Stomach (tissue), 9 donors: Measurements from ENCODE around the gene KIF6. TPM values are rescaled to one million over a fixed set of nuclear protein-coding genes. Genes with fewer than 3 reads are reported as not detected.

Experiments used
- DNase-seq, 2 donors: peaks; one replicate each; pipeline versions ENCODE4 v3.0.0 to v3.0.0-alpha.2; 2013 to 2019
- H3K27ac ChIP-seq, 5 donors: fragments of 200-600 bp in 4 of 5; sonication (generic) in 4 of 5; one replicate each; pipeline ENCODE4 v1.5.1; 2013 to 2019; ENCODE audit warnings: mild to moderate bottlenecking in 1 of 5, moderate library complexity in 1 of 5
- H3K27me3 ChIP-seq, 3 donors: fragments of 200-600 bp; sonication (generic); one replicate each; pipeline ENCODE4 v1.5.1; 2017 to 2019; ENCODE audit warnings: mixed run types in 1 of 3
- H3K36me3 ChIP-seq, 4 donors: fragments of 200-600 bp; sonication (generic); 1 replicate in 3 of 4; 2 replicates in 1 of 4; pipeline ENCODE4 v1.5.1; 2016 to 2019
- H3K4me1 ChIP-seq, 4 donors: fragments of 200-600 bp; sonication (generic); one replicate each; pipeline ENCODE4 v1.5.1; 2016 to 2019
- H3K4me3 ChIP-seq, 4 donors: fragments of 200-600 bp; sonication (generic) in 3 of 4; one replicate each; pipeline ENCODE4 v1.5.1; 2016 to 2019; ENCODE audit warnings: mild to moderate bottlenecking in 1 of 4
- H3K9me3 ChIP-seq, 4 donors: fragments of 200-600 bp; sonication (generic); one replicate each; pipeline ENCODE4 v1.5.1; 2016 to 2019
- EP300 ChIP-seq: sonication (generic); formaldehyde crosslinking; IDR thresholded peaks from one replicate; pipeline ENCODE4 v1.6.1; 2017; ENCODE audit warnings: antibody characterized with exemption
- POLR2A ChIP-seq, 4 donors: fragments of 450-650 bp; IDR thresholded peaks; one replicate each; pipeline ENCODE4 v1.6.1; 2016; ENCODE audit warnings: antibody characterized with exemption in 4 of 4, control low read depth in 2 of 4, mild to moderate bottlenecking in 1 of 4, moderate library complexity in 1 of 4
- POLR2AphosphoS5 ChIP-seq, 3 donors: sonication (generic); formaldehyde crosslinking; IDR thresholded peaks; one replicate each; pipeline ENCODE4 v1.6.1; 2016; ENCODE audit warnings: antibody characterized with exemption in 3 of 3
- WGBS, 5 donors: extraction: QIAGEN DNeasy Blood & Tissue Kit in 3 of 5; methylation state at CpG; one replicate each; pipeline versions ENCODE4 v1.1.5 to v1.1.7; 2013 to 2018; 5-methylcytosine and 5-hydroxymethylcytosine counted together
- intact Hi-C: fragments of 100-400 bp; cut with DNase I; formaldehyde crosslinking; loops from one replicate; pipeline ENCODE4 v1.15.1; 2023; ENCODE audit warnings: low total_unique reads
- polyA plus RNA-seq, 3 donors: library from polyadenylated mRNA; stranded (reverse); fragments of 200-250 nt; gene quantifications; one replicate each; pipeline ENCODE4 v1.2.3, GENCODE V29; 2013
- total RNA-seq, 5 donors: library from RNA; depleted of rRNA; stranded (reverse); fragments of >200 nt; gene quantifications; one replicate each; pipeline versions ENCODE4 v1.1.0 to v1.2.3, GENCODE V29; 2014 to 2016
- TF ChIP-seq, protein P1 (sequence below), 7 experiments: fragments of 450-650 bp in 4 of 7; fragments of 200-600 bp in 3 of 7; sonication (generic) in 3 of 7; IDR thresholded peaks; one replicate each; pipeline ENCODE4 v1.5.1; 2016 to 2019; ENCODE audit warnings: antibody characterized with exemption in 7 of 7, control low read depth in 2 of 7, mild to moderate bottlenecking in 1 of 7
- donor health status: healthy with polysubstance abuse.
- donor health status: Bipolar disorder and iron deficiency.
- donor health status: healthy.

KIF6 gene
- total and polyA plus RNA-seq, 8 donors = 0.25 to 9.8 (median 0.37) TPM; not detected in 3

- H3K27ac ChIP-seq = no peak overlapping the region
- H3K4me3 ChIP-seq = no peak overlapping the region
- peak in 1 of 2 donors; percentile 28 for DNase-seq
- H3K4me1 ChIP-seq = no peaks in the 10 kb centered on the region
- H3K36me3 ChIP-seq = no peaks in the 10 kb centered on the region
- 62 to 72% (median 67%) methylated on average over 5 of the region's 5 CpGs for WGBS, 5 donors
- TF ChIP-seq, protein P1, sequence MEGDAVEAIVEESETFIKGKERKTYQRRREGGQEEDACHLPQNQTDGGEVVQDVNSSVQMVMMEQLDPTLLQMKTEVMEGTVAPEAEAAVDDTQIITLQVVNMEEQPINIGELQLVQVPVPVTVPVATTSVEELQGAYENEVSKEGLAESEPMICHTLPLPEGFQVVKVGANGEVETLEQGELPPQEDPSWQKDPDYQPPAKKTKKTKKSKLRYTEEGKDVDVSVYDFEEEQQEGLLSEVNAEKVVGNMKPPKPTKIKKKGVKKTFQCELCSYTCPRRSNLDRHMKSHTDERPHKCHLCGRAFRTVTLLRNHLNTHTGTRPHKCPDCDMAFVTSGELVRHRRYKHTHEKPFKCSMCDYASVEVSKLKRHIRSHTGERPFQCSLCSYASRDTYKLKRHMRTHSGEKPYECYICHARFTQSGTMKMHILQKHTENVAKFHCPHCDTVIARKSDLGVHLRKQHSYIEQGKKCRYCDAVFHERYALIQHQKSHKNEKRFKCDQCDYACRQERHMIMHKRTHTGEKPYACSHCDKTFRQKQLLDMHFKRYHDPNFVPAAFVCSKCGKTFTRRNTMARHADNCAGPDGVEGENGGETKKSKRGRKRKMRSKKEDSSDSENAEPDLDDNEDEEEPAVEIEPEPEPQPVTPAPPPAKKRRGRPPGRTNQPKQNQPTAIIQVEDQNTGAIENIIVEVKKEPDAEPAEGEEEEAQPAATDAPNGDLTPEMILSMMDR (IDR thresholded peaks at IDR 0.05) = no peak
- no peak for TF ChIP-seq EP300
- no peak for TF ChIP-seq POLR2A (IDR thresholded peaks at IDR 0.05)
- no peak for TF ChIP-seq POLR2AphosphoS5 (IDR thresholded peaks at IDR 0.05)
- H3K27me3 ChIP-seq = no peaks in the 10 kb centered on the region
- no peaks in the 10 kb centered on the region for H3K9me3 ChIP-seq
- intact Hi-C loops = no loop called here
Measured at GRCh38 chr6:39769012-39769411, 43.8 kb upstream of the KIF6 start.

DNA sequence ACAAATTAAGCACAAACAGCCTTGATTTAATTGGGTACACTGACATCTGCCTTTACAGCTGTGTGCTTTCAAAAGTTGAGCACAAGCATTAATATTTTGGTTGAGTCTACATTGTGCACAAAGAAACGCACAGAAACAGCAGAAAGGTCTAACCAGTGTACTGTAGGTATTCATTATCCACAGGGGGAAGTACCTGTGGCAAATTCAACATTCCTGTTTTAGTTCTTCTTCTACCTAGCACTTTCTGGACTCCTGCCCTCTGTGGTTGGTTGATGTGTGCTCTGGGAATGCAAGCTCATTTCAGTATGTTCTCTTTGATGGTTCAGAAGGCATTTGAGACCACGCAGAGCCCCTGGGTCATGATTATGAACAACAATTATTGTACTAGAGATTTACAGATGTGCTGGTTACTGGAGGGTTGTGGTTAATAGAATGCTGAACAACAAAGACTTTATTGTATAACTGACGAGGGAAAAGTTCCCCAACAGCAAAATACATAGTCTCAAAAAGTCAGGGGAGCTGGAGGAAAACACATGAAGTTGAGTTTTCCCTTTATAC, 40.4 kb upstream of the KIF6 start:
- TF ChIP-seq, protein P1 (IDR thresholded peaks at IDR 0.05) = no peak
- TF ChIP-seq EP300 (no peak), POLR2AphosphoS5 (IDR thresholded peaks at IDR 0.05) (no peak)
- Histone ChIP-seq H3K9me3 (no peaks in the 10 kb centered on the region), H3K27ac (no peak overlapping the region), H3K4me1 (peaks cover 0 to 4% (median 0%) of the 10 kb centered on the region in 4 donors), H3K36me3 (no peaks in the 10 kb centered on the region), H3K27me3 (no peaks in the 10 kb centered on the region), H3K4me3 (no peak overlapping the region)
- intact Hi-C loops = no loop called here
- WGBS, 5 donors = 52 to 79% (median 57%) methylated on average over 3 of the region's 3 CpGs
- DNase-seq = no peak

GRCh38 chr6:39760226-39760952, 35.2 kb upstream of the KIF6 start:
- Histone ChIP-seq H3K4me1 (peaks cover 0 to 8% (median 1%) of the 10 kb centered on the region in 4 donors), H3K36me3 (no peaks in the 10 kb centered on the region), H3K4me3 (no peak overlapping the region), H3K9me3 (no peaks in the 10 kb centered on the region), H3K27ac (no peak overlapping the region), H3K27me3 (no peaks in the 10 kb centered on the region)
- intact Hi-C loops = no loop called here
- DNase-seq = no peak
- TF ChIP-seq, protein P1 (IDR thresholded peaks at IDR 0.05) = no peak
- TF ChIP-seq POLR2AphosphoS5 (IDR thresholded peaks at IDR 0.05) (no peak), EP300 (no peak), POLR2A (IDR thresholded peaks at IDR 0.05) (no peak)
- 63 to 84% (median 71%) methylated on average over 3 of the region's 3 CpGs for WGBS, 5 donors

GRCh38 chr6:39758905-39759605, 33.8 kb upstream of the KIF6 start:
- H3K27ac ChIP-seq = no peak overlapping the region
- intact Hi-C loops = no loop called here
- 86 to 93% (median 87%) methylated on average over 2 of the region's 2 CpGs for WGBS, 5 donors
- no peaks in the 10 kb centered on the region for H3K27me3 ChIP-seq
- H3K9me3 ChIP-seq = no peaks in the 10 kb centered on the region
- peaks cover 0 to 8% (median 4%) of the 10 kb centered on the region in 4 donors for H3K4me1 ChIP-seq
- DNase-seq = no peak
- no peaks in the 10 kb centered on the region for H3K36me3 ChIP-seq
- TF ChIP-seq, protein P1 (IDR thresholded peaks at IDR 0.05) = no peak
- TF ChIP-seq POLR2A (IDR thresholded peaks at IDR 0.05) = no peak
- TF ChIP-seq POLR2AphosphoS5 (IDR thresholded peaks at IDR 0.05) = no peak
- no peak overlapping the region for H3K4me3 ChIP-seq
